HCT116 (cell line): ENCODE results near the gene EZH2. TPM values are rescaled to one million over a fixed set of nuclear protein-coding genes. Genes with fewer than 3 reads are reported as not detected.

Experiments used
- ATAC-seq: fragments of 200-7000 bp; cut with Tn5 transposase; 2 replicates; pipeline ENCODE4 v1.9.1; 2020; ENCODE audit warnings: mild to moderate bottlenecking, moderate library complexity
- BruUV-seq: library from RNA; stranded (reverse); fragments of 400-500 nt; replicated peaks from 2 replicates; lab custom pipeline; 2021; lab: Mats Ljungman, UMichigan
- CTCF ChIA-PET: fragments of 300-600 bp; sonication (Branson Sonifier 250); formaldehyde crosslinking; loops from one replicate; lab custom pipeline; 2021; ENCODE audit warnings: antibody characterized with exemption; lab: Charles Lee
- POLR2A ChIA-PET: fragments of 300-600, 350-600 bp; sonication (Branson Sonifier 250); formaldehyde crosslinking; loops from one replicate; lab custom pipeline; 2021; ENCODE audit warnings: antibody characterized with exemption; lab: Charles Lee
- RAD21 ChIA-PET, 2 experiments: fragments of 300-600 bp; sonication (Branson Sonifier 250); formaldehyde crosslinking; loops; one replicate each; lab custom pipeline; 2023; ENCODE audit warnings: low total read pairs in 2 of 2; ENCODE audit not compliant: uncharacterized antibody in 2 of 2, unreplicated experiment in 2 of 2, low non-redundant PET in 1 of 2; lab: Charles Lee
- DNase-seq: peaks from one replicate; pipeline ENCODE4 v3.0.0-alpha.2; 2010; ENCODE audit warnings: low read depth, low spot score
- H2AFZ ChIP-seq: fragments of 200-600 bp; shearing (Covaris generic), sonication (generic); 2 replicates; pipeline ENCODE4 v1.6.1; 2017; ENCODE audit warnings: low read depth, mixed run types, mixed read lengths, antibody characterized with exemption, low read length; ENCODE audit not compliant: poor library complexity, severe bottlenecking
- H3K27ac ChIP-seq: 2 replicates; pipeline ENCODE4 v1.5.1; 2012; ENCODE audit warnings: low read depth, low read length
- H3K27me3 ChIP-seq: fragments of 200-600 bp; sonication (generic); 2 replicates; pipeline ENCODE4 v1.6.1; 2016; ENCODE audit warnings: mixed run types, low read length, mixed read lengths; ENCODE audit not compliant: insufficient read depth
- H3K36me3 ChIP-seq, 2 experiments: fragments of 200-500 bp in 1 of 2; fragments of 200-600 bp in 1 of 2; sonication (Bioruptor generic) in 1 of 2; sonication (generic) in 1 of 2; 2 replicates each; pipeline versions ENCODE4 v1.5.1 to v1.6.1; 2014 to 2016; ENCODE audit warnings: low read length in 2 of 2, inconsistent platforms in 1 of 2, mixed read lengths in 1 of 2, mixed run types in 1 of 2; ENCODE audit not compliant: insufficient read depth in 2 of 2, control insufficient read depth in 1 of 2
- H3K4me1 ChIP-seq, 2 experiments: fragments of 200-600 bp in 1 of 2; sonication (generic) in 1 of 2; 2 replicates each; pipeline versions ENCODE4 v1.5.1 to v1.6.1; 2012 to 2017; ENCODE audit warnings: low read length in 2 of 2, inconsistent platforms in 1 of 2, mild to moderate bottlenecking in 1 of 2, mixed read lengths in 1 of 2, mixed run types in 1 of 2, moderate library complexity in 1 of 2; ENCODE audit not compliant: insufficient read depth in 2 of 2, control insufficient read depth in 1 of 2
- H3K4me2 ChIP-seq: fragments of 200-600 bp; sonication (generic); 2 replicates; pipeline ENCODE4 v1.6.1; 2017; ENCODE audit warnings: mixed run types, low read length, mixed read lengths
- H3K4me3 ChIP-seq, 2 experiments: fragments of 200-600 bp in 1 of 2; sonication (generic) in 1 of 2; replicated peaks in 1 of 2; 2 replicates each; pipeline ENCODE4 v1.5.1; 2011 to 2016; ENCODE audit warnings: low read length in 2 of 2, control low read depth in 1 of 2, low read depth in 1 of 2, mild to moderate bottlenecking in 1 of 2, mixed read lengths in 1 of 2, mixed run types in 1 of 2
- H3K79me2 ChIP-seq: fragments of 200-600 bp; sonication (generic); 2 replicates; pipeline ENCODE4 v1.6.1; 2017; ENCODE audit warnings: mild to moderate bottlenecking, mixed run types, low read length, moderate library complexity, mixed read lengths; ENCODE audit not compliant: insufficient read depth
- H3K9ac ChIP-seq: fragments of 200-600 bp; sonication (generic); 2 replicates; pipeline ENCODE4 v1.6.1; 2016; ENCODE audit warnings: low read length, mixed read lengths
- H3K9me2 ChIP-seq: fragments of 200-600 bp; sonication (generic), shearing (Covaris generic); 2 replicates; pipeline ENCODE4 v1.6.1; 2017; ENCODE audit warnings: mixed run types, mild to moderate bottlenecking, moderate library complexity; ENCODE audit not compliant: insufficient read depth
- H3K9me3 ChIP-seq, 2 experiments: fragments of 200-500 bp in 1 of 2; fragments of 200-600 bp in 1 of 2; sonication (Bioruptor generic) in 1 of 2; sonication (generic) in 1 of 2; 2 replicates each; pipeline ENCODE4 v1.6.1; 2014 to 2017; ENCODE audit warnings: low read length in 2 of 2, mixed read lengths in 2 of 2, inconsistent platforms in 1 of 2, low read depth in 1 of 2, mild to moderate bottlenecking in 1 of 2, mixed run types in 1 of 2, moderate library complexity in 1 of 2; ENCODE audit not compliant: control insufficient read depth in 1 of 2, insufficient read depth in 1 of 2
- H4K20me1 ChIP-seq: fragments of 200-600 bp; sonication (generic), shearing (Covaris generic); 2 replicates; pipeline ENCODE4 v1.6.1; 2017; ENCODE audit warnings: mixed run types, mild to moderate bottlenecking, moderate library complexity; ENCODE audit not compliant: insufficient read depth
- CBX3 ChIP-seq: IDR thresholded peaks from 2 replicates; pipeline ENCODE4 v1.6.1; 2012; ENCODE audit warnings: low read depth
- EGR1 ChIP-seq: IDR thresholded peaks from 2 replicates; pipeline ENCODE4 v1.6.1; 2012; ENCODE audit warnings: low read depth
- EZH2 ChIP-seq: fragments of 200-600 bp; sonication (generic); IDR thresholded peaks from 2 replicates; pipeline ENCODE4 v1.6.1; 2017; ENCODE audit warnings: antibody characterized with exemption, mixed run types
- EZH2phosphoT487 ChIP-seq: fragments of 200-600 bp; IDR thresholded peaks from 2 replicates; pipeline ENCODE4 v1.6.1; 2018; ENCODE audit warnings: antibody characterized with exemption, borderline replicate concordance
- FOSL1 ChIP-seq: IDR thresholded peaks from 2 replicates; pipeline ENCODE4 v1.6.1; 2012; ENCODE audit warnings: low read depth
- POLR2A ChIP-seq: IDR thresholded peaks from 2 replicates; pipeline ENCODE4 v1.7.0; 2011; ENCODE audit warnings: borderline replicate concordance; ENCODE audit not compliant: insufficient read depth, insufficient read length; ENCODE audit errors: extremely low read depth
- POLR2AphosphoS5 ChIP-seq: IDR thresholded peaks from 2 replicates; pipeline ENCODE4 v1.6.1; 2011; ENCODE audit warnings: mild to moderate bottlenecking, low read depth, low read length, moderate library complexity
- RAD21 ChIP-seq: IDR thresholded peaks from 2 replicates; pipeline ENCODE4 v1.6.1; 2012; ENCODE audit warnings: low read depth, mild to moderate bottlenecking
- intact Hi-C: fragments of 100-400 bp; cut with micrococcal nuclease; formaldehyde crosslinking; loops from 2 replicates; pipeline ENCODE4 v1.10.0; 2022
- total RNA-seq: library from RNA; stranded (reverse); gene quantifications from one replicate; pipeline ENCODE4 v1.2.1, GENCODE V29; 2021; ENCODE audit not compliant: unreplicated experiment
- TF ChIP-seq, protein P1 (sequence below): IDR thresholded peaks from 2 replicates; pipeline ENCODE4 v1.6.1; 2012; ENCODE audit warnings: low read depth

Gene EZH2
- total RNA-seq, 1 experiment from 2014 or later = 55.2 TPM

DNA sequence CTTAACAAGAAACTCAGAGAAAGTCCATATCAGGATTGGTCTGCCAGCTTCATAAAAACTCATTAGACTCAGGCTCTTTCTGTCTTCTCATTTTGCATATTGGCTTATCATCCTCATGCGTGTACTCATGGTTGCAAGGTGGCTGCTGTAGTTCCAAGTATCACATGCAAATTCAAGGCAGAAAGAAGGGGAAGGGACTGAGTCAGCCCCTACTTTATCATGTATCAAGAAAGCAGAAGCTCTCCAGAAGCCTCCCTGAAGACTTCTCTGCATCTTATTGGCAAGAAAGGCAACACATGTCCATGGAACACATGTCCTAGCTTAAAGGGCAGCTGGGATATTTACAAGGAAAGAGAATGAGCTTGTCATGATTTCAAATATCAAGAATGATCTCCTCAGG lies 19.4 kb upstream of the EZH2 start:
- no peak for DNase-seq
- POLR2A ChIA-PET = no interaction called here
- no peak overlapping the region for H2AFZ ChIP-seq
- TF ChIP-seq, protein P1, sequence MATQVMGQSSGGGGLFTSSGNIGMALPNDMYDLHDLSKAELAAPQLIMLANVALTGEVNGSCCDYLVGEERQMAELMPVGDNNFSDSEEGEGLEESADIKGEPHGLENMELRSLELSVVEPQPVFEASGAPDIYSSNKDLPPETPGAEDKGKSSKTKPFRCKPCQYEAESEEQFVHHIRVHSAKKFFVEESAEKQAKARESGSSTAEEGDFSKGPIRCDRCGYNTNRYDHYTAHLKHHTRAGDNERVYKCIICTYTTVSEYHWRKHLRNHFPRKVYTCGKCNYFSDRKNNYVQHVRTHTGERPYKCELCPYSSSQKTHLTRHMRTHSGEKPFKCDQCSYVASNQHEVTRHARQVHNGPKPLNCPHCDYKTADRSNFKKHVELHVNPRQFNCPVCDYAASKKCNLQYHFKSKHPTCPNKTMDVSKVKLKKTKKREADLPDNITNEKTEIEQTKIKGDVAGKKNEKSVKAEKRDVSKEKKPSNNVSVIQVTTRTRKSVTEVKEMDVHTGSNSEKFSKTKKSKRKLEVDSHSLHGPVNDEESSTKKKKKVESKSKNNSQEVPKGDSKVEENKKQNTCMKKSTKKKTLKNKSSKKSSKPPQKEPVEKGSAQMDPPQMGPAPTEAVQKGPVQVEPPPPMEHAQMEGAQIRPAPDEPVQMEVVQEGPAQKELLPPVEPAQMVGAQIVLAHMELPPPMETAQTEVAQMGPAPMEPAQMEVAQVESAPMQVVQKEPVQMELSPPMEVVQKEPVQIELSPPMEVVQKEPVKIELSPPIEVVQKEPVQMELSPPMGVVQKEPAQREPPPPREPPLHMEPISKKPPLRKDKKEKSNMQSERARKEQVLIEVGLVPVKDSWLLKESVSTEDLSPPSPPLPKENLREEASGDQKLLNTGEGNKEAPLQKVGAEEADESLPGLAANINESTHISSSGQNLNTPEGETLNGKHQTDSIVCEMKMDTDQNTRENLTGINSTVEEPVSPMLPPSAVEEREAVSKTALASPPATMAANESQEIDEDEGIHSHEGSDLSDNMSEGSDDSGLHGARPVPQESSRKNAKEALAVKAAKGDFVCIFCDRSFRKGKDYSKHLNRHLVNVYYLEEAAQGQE = no peak
- TF ChIP-seq POLR2AphosphoS5 (no peak), EZH2phosphoT487 (no peak), EGR1 (no peak), CBX3 (no peak), POLR2A (no peak), FOSL1 (no peak), RAD21 (no peak), EZH2 (no peak)
- no peak overlapping the region for H3K9ac ChIP-seq
- no TSS peak for BruUV-seq
- intact Hi-C loops = no loop called here
- H3K9me3 ChIP-seq = no peaks in the 10 kb centered on the region
- H3K27me3 ChIP-seq = no peaks in the 10 kb centered on the region
- H3K4me1 ChIP-seq = no peaks in the 10 kb centered on the region
- no peak overlapping the region for H3K4me2 ChIP-seq
- no peak overlapping the region for H3K27ac ChIP-seq
- no peaks in the 10 kb centered on the region for H4K20me1 ChIP-seq
- CTCF ChIA-PET = no interaction called here
- H3K79me2 ChIP-seq = no peaks in the 10 kb centered on the region
- H3K9me2 ChIP-seq = no peaks in the 10 kb centered on the region
- RAD21 ChIA-PET = no interaction called here
- ATAC-seq = no peak
- H3K36me3 ChIP-seq = no peaks in the 10 kb centered on the region
- H3K4me3 ChIP-seq = no peak overlapping the region
